HG03439 (cell line): ENCODE results near the gene CGAS.
"Not testable (repeated sequence)": the region's sequence is repeated elsewhere in the genome, so short reads cannot be mapped to it uniquely, and the experiment has no call there.

Experiments
- ATAC-seq: cut with Tn5 transposase; IDR thresholded peaks from one replicate; pipeline ENCODE4 v1.9.1; 2021; ENCODE audit warnings: mild to moderate bottlenecking, moderate library complexity; ENCODE audit not compliant: unreplicated experiment

Gene CGAS

DNA sequence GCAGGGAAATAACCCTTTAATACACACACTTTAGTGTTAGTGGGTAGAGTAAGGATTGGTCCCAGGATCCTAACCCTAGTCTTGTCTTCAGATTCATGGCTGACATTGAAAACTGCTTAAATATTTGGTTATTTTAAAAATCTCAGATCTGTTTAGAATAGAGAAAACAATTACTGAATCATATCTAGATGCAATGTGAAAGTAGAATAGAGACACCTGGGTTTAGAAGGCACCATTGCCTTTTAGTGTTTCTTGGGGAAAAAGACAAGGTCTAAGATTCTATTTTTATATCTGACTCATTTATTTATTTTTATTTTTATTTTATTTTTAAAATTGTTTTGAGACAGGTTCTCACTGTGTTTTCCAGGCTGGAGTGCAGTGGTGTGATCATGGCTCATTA is 51.4 kb downstream of the CGAS start:
- no peak for ATAC-seq

DNA sequence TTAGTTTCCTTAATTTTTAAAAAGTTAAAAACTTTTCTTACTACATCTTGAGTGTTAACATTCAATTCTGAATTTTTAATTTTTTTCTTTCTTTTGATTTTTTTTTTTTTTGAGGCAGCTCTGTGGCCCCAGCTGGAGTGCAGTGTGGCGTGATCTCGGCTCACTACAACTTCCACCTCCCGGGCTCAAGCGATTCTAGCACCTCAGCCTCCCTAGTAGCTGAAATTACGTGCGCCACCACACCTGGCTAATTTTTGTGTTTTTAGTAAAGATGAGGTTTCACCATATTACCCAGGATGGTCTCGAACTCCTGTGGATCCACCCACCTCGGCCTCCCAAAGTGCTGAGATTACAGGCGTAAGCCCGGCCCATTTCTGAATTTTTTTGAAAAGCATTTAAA is 56.2 kb downstream of the CGAS start:
- no peak for ATAC-seq

DNA sequence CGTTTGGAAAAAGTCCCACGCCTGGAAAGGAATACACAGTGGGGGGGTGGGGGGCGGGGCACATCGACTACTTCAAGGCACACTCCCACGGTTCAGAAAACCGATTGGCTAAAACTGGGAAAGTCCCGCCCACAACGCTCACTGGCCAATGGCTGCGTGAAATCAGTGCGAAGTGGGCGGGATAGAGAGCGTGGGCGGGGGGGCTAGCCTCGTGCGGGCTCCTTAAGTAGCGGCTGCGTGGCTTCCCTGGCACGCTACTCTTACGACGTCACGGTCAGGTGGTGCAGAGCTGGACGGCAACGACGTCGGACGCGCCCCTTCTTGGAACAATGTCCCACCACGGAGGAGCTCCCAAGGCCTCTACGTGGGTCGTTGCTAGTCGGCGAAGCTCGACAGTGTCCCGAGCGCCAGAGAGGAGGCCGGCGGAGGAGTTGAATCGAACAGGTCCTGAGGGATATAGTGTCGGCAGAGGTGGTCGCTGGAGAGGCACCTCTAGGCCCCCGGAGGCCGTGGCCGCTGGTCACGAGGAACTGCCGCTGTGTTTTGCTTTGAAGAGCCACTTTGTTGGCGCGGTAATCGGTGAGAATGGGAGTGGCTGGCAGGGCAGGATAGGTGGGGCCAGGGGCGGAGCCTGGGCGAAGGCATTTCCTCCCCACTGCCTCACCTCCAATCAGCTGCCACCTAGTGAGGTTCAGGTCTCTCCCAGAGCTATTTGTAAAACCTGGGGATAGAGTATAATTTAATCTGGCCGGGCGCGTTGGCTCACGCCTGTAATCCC is 57.3 kb downstream of the CGAS start, which contains the start of gene DDX43:
TSS of gene DDX43 (plus strand) at position 252 of the 778 bp plus-strand sequence. CDS start at position 330, 78 bp downstream.
- ATAC-seq, result no peak

DNA sequence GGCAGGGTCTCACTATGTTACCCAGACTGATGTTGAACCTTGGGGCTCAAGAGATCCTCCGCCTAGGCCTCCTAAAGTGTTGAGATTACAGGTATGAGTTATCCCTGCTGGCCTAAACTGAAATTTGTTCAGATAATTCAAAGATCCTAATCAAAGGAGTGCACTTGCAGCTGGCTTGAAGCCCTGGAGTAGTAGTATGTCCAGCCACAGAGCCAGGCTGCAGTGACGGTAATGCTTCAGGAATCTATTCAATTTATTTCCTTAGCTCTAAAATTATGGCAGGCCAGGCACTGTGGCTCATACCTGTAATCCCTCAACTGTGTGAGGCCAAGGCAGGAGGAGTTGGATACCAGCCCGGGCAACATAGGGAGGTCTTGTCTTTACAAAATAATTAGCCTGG is 58.8 kb downstream of the CGAS start:
- ATAC-seq, result no peak

DNA sequence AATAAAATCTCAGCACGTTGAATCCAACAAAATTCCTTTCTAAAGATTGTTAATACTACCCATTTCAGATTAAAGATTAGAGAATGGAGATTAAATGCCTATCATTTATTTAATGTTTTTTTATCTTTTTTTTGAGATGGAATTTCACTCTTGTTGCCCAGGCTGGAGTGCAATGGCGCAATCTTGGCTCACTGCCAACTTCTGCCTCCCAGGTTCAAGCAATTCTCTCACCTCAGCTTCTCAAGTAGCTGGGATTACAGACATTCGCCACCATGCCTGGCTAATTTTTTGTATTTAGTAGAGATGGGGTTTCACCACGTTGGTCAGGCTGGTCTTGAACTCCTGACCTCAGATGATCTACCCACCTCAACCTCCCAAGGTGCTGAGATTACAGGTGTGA is 59.9 kb downstream of the CGAS start:
- not testable (repeated sequence) for ATAC-seq

DNA sequence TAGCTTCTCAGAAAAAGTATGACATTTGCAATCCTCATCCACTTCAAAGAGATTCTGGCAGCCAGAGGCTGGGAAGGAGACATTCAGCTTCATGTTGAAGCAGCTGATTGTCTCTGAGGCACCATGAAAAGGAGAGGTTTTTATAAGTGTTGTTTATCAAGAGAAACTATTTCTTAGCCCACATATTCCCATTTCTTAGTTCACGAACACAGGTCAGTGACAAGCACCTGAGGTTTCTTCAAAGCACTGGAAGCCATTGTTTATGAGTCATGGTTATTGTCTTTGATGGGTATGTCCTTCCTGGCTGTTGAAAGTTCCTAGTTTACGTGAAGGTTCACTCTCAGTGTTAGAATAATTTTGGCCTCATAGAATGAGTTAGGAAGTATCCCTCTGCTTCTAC is 60.4 kb downstream of the CGAS start:
- ATAC-seq, result no peak

DNA sequence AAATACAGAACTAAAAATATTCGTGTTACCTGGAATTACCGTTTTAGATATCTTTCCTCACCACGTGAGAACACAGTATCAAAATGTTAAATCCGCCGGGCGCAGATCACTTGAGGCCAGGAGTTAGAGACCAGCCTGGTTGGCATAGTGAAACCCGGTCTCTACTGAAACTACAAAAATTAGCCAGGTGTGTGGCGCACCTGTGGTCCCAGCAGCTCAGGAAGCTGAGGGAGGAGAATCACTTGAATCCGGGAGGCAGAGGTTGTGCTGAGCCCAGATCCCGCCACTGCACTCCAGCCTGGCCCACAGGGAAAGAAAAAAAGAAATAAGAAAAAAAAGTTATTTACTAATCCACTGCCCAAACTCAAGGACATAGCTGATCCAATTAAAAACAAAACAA is 62.2 kb downstream of the CGAS start:
- ATAC-seq, result no peak

DNA sequence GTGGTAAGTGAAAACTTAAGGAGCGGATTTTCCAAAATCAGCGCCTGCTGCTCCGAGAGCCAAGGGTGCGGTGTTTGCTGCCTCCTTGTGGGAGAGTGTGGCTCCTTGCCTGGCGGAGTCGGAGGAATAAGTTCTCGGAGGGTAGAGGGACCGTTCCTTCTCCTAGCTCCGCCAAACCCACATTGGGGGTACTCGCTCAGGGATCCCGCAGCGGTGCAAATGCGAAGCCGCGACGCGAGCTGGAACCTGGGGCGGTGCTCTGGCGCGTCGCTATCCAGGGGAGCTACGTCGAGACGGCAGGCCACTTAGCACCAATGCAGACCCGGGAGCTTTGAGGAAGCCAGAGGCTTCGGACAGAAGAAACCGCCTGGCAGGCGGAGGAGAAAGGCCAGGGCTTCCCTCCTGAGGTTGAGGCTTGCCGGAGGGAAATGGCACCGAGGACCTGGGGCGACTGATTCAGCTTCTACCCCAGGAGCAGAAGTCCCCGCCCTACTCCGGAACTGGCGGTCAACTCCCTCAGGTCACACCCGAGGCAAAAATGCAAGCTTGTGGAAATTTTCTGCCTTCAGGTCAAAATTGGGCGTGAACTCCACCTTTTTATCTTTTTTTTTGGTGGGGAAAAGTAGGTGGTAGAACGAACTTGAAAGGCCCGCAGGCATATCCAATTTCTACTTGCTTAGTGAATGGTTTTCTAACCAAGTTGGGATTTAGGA is 63.1 kb downstream of the CGAS start:
- peak; percentile 65 for ATAC-seq

DNA sequence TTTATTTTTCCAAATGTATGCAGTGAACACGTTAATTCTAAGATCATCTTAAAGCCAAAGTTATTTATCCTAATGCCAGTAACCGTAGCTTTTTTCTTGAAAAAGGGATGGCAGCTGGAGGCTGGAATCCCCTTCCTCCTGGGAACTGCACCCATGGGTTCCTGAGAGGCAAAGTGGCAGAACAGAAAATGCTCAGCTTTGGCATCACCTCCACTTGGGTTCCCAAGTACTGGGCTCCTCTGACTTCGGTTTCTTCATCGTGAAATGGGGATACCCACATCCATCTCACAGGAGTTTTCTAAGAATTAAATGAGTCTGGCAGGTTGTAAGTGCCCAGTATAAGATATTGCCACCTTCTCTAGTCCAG is 63.7 kb downstream of the CGAS start:
- peak; percentile 18 for ATAC-seq

DNA sequence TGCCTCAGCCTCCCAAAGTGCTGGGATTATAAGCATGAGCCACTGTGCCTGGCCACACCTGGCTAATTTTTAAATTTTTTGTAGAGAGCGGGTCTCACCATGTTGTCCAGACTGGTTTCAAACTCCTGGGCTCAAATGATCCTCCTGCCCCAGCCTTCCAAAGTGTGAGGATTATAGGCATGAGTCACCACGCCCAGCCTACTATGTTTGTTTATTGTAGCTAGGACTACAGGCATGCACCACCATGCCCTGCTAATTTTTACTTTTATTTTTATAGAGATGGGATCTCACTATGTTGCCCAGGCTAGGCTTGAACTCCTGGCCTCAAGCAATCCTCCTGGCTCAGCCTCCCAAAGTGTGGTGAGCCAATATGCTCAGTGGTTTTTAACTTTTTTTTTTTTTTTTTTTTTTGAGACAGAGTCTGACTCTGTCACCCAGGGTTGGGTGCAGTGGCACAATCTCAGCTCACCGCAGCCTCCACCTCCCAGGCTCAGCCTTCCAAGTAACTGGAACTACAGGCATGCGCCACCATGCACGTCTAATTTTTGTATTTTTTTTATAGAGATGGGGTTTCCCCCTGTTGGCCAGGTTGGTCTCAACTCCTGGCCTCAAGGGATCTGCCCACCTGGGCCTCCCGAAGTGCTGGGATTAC is 69.5 kb downstream of the CGAS start:
- ATAC-seq, result no peak

DNA sequence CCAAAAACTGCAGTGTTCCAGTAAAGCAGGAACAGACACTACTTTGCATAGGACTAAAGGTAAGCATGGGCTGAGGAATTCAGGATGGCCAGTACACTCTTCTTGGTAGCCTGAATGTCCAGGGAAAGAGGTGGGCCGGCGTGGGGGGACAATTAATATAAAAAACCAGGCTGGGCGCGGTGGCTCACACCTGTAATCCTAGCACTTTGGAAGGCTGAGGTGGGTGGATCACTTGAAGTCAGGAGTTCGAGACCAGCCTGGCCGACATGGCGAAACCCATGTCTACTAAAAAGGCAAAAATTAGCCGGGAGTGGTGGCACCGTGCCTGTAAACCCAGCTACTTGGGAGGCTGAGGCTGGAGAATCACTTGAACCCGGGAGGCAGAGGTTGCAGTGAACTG is 70.6 kb downstream of the CGAS start:
- ATAC-seq, result not testable (repeated sequence)

DNA sequence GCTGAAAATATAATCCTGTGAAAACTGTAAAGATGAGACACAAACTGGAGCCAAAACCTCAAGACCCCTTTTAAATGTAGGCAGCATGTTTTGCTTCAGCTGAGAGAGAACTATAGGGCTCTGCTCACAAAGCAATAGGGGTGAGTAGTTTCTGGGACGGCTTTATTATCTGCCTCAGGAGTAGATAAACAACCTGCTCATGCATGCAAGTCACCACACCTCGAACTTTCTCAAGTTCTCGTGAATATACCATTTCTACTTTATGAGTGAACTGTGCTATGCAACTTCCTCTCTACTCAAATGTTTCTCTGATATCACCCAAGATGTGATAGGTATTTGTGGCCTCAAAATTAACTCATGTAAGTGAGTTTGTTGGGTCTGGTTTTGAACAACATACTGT is 74.9 kb downstream of the CGAS start:
- no peak for ATAC-seq

DNA sequence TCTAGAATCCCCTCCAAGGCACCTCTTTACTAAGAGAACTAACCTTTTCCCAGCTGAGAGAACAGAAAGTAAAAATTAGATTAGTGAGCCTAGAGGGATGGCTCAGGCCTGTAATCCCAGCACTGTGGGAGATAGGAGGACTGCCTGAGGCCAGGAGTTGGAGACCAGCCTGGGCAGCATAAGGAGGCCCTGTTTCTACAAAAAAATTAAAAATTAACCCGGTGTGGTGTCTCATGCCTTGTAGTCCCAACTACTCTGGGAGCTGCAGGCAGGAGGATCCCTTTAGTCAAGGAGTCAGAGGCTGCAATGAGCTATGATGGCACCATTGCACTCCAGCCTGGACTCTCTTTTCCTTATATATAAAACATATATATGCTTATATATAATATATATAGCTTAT is 76.9 kb downstream of the CGAS start:
- no peak for ATAC-seq
